Loucy (cell line): ENCODE results near the gene PAX5.

Experiments
- CTCF ChIP-seq: fragments of 200-600 bp; sonication (generic); conservative IDR thresholded peaks from 2 replicates; pipeline ENCODE4 v1.5.1; 2014; ENCODE audit warnings: mild to moderate bottlenecking, antibody characterized with exemption, low read length
- EZH2phosphoT487 ChIP-seq: fragments of 200-600 bp; IDR thresholded peaks from 2 replicates; pipeline ENCODE4 v1.6.1; 2018; ENCODE audit warnings: antibody characterized with exemption, mild to moderate bottlenecking, moderate library complexity, borderline replicate concordance

GRCh38 chr9:36791222-36791950 is 242.7 kb downstream of the PAX5 start:
- no peak for TF ChIP-seq CTCF
- TF ChIP-seq EZH2phosphoT487, result no peak
